Measurements from ENCODE around the gene CATSPERZ.

DNA sequence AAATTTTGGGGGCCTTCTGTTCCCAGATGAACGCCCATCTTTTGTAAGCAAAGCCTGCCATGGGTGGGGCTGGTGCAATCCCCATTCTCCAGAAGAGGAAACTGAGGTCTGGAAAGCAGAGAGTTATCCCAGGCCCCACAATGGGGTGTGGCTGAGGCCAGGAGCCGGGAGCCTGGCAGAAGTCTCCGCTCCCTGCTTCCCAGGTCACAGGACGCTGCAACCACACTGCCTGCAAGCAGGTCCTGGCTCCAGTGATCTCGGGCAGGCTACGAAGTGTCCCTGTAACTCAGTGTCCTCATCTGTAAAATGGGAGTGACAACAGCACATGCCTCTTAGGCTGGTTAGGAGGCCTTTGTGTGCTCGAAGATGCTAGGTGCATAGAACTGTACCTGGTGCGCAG lies 47.1 kb upstream of the CATSPERZ start:
- TF ChIP-seq, protein P1, sequence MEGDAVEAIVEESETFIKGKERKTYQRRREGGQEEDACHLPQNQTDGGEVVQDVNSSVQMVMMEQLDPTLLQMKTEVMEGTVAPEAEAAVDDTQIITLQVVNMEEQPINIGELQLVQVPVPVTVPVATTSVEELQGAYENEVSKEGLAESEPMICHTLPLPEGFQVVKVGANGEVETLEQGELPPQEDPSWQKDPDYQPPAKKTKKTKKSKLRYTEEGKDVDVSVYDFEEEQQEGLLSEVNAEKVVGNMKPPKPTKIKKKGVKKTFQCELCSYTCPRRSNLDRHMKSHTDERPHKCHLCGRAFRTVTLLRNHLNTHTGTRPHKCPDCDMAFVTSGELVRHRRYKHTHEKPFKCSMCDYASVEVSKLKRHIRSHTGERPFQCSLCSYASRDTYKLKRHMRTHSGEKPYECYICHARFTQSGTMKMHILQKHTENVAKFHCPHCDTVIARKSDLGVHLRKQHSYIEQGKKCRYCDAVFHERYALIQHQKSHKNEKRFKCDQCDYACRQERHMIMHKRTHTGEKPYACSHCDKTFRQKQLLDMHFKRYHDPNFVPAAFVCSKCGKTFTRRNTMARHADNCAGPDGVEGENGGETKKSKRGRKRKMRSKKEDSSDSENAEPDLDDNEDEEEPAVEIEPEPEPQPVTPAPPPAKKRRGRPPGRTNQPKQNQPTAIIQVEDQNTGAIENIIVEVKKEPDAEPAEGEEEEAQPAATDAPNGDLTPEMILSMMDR (IDR thresholded peaks at IDR 0.05; ENCODE audit: low read depth, low read length): no peak
- TF ChIP-seq POLR2A (IDR thresholded peaks at IDR 0.05; ENCODE audit: extremely low read depth, insufficient read length) (no peak), MYC (IDR thresholded peaks at IDR 0.05; ENCODE audit: low read depth, low read length) (no peak)
- TF ChIP-seq, protein P2, sequence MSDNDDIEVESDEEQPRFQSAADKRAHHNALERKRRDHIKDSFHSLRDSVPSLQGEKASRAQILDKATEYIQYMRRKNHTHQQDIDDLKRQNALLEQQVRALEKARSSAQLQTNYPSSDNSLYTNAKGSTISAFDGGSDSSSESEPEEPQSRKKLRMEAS (IDR thresholded peaks at IDR 0.05; ENCODE audit: low read depth, low read length): no peak
